HL-60 (cell line): Measurements from ENCODE around the gene GPR108.

ENCODE experiments used
- DNase-seq, 2 experiments: peaks; one replicate each; pipeline ENCODE4 v3.0.0-alpha.2; 2010 to 2020; ENCODE audit warnings: low read depth in 1 of 2, low spot score in 1 of 2
- H3K27ac ChIP-seq: fragments of 250-450 bp; sonication (Bioruptor Pico); replicated peaks from 2 replicates; pipeline ENCODE4 v1.5.1; 2020; ENCODE audit warnings: mild to moderate bottlenecking, moderate library complexity
- H3K27me3 ChIP-seq: fragments of 250-450 bp; sonication (Bioruptor Pico); 2 replicates; pipeline ENCODE4 v1.5.1; 2021; ENCODE audit warnings: mild to moderate bottlenecking, moderate library complexity; ENCODE audit not compliant: insufficient read depth, poor library complexity, severe bottlenecking
- H3K4me3 ChIP-seq: replicated peaks from 2 replicates; pipeline ENCODE4 v1.5.1; 2011; ENCODE audit warnings: mild to moderate bottlenecking, control low read depth, low read length; ENCODE audit not compliant: insufficient read depth
- GABPA ChIP-seq: IDR thresholded peaks from 2 replicates; pipeline ENCODE4 v1.6.1; 2012; ENCODE audit warnings: low read depth
- POLR2AphosphoS5 ChIP-seq: IDR thresholded peaks from 2 replicates; pipeline ENCODE4 v1.6.1; 2012; ENCODE audit warnings: low read depth
- SPI1 ChIP-seq: IDR thresholded peaks from 2 replicates; pipeline ENCODE4 v1.6.1; 2012; ENCODE audit warnings: low read depth, mild to moderate bottlenecking, borderline replicate concordance
- TF ChIP-seq, protein P1 (sequence below): IDR thresholded peaks from 2 replicates; pipeline ENCODE4 v1.6.1; 2012; ENCODE audit warnings: low read depth; ENCODE audit not compliant: insufficient replicate concordance
- TF ChIP-seq, protein P2 (sequence below): IDR thresholded peaks from one replicate; pipeline ENCODE4 v1.5.1; 2011; ENCODE audit warnings: low read length, control low read depth, inconsistent platforms; ENCODE audit not compliant: insufficient read depth

GPR108 gene

DNA sequence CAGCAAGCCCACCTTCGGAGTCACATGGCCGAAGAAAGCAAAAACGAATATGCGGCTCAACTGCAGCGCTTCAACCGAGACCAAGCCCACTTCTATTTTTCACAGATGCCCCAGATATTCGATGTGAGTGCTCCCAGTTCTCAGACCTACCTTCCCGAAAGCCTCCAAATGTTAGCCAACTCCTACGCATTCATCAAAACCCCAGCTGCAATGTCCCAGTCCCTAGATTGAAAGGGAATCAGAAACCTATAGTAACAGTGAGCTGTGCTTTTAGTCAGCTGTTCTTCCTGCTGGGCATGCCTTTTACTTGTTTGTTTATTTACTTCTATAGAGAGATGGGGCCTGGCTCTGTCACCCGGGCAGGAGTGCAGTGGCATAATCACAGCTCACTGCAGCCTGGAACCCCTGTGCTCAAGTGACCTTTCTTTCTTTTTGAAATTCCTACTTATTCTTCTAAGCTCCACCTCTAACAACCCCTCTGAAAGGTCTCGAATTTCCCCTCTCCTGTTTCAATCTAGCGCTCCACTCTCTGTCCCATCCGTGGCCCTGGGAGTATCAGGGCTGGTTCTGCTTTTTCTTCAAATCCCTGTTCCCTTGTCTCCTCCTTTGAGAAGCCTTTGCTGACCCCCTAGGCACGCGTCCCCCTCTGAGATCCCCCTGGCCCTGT is 6.5 kb upstream of the GPR108 start:
- TF ChIP-seq SPI1, result no peak
- no peak for TF ChIP-seq GABPA
- TF ChIP-seq, protein P1, sequence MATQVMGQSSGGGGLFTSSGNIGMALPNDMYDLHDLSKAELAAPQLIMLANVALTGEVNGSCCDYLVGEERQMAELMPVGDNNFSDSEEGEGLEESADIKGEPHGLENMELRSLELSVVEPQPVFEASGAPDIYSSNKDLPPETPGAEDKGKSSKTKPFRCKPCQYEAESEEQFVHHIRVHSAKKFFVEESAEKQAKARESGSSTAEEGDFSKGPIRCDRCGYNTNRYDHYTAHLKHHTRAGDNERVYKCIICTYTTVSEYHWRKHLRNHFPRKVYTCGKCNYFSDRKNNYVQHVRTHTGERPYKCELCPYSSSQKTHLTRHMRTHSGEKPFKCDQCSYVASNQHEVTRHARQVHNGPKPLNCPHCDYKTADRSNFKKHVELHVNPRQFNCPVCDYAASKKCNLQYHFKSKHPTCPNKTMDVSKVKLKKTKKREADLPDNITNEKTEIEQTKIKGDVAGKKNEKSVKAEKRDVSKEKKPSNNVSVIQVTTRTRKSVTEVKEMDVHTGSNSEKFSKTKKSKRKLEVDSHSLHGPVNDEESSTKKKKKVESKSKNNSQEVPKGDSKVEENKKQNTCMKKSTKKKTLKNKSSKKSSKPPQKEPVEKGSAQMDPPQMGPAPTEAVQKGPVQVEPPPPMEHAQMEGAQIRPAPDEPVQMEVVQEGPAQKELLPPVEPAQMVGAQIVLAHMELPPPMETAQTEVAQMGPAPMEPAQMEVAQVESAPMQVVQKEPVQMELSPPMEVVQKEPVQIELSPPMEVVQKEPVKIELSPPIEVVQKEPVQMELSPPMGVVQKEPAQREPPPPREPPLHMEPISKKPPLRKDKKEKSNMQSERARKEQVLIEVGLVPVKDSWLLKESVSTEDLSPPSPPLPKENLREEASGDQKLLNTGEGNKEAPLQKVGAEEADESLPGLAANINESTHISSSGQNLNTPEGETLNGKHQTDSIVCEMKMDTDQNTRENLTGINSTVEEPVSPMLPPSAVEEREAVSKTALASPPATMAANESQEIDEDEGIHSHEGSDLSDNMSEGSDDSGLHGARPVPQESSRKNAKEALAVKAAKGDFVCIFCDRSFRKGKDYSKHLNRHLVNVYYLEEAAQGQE, result no peak
- TF ChIP-seq POLR2AphosphoS5, result no peak
- TF ChIP-seq, protein P2, sequence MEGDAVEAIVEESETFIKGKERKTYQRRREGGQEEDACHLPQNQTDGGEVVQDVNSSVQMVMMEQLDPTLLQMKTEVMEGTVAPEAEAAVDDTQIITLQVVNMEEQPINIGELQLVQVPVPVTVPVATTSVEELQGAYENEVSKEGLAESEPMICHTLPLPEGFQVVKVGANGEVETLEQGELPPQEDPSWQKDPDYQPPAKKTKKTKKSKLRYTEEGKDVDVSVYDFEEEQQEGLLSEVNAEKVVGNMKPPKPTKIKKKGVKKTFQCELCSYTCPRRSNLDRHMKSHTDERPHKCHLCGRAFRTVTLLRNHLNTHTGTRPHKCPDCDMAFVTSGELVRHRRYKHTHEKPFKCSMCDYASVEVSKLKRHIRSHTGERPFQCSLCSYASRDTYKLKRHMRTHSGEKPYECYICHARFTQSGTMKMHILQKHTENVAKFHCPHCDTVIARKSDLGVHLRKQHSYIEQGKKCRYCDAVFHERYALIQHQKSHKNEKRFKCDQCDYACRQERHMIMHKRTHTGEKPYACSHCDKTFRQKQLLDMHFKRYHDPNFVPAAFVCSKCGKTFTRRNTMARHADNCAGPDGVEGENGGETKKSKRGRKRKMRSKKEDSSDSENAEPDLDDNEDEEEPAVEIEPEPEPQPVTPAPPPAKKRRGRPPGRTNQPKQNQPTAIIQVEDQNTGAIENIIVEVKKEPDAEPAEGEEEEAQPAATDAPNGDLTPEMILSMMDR, result no peak
- Histone ChIP-seq H3K27me3 (no peaks in the 10 kb centered on the region), H3K27ac (no peak overlapping the region), H3K4me3 (no peak overlapping the region)
- no peak for DNase-seq

GRCh38 chr19:6743066-6743465 is 5.7 kb upstream of the GPR108 start:
- Histone ChIP-seq H3K27me3 (no peaks in the 10 kb centered on the region), H3K4me3 (no peak overlapping the region), H3K27ac (no peak overlapping the region)
- TF ChIP-seq POLR2AphosphoS5, result no peak
- TF ChIP-seq, protein P2, result no peak
- no peak for TF ChIP-seq SPI1
- TF ChIP-seq GABPA, result no peak
- TF ChIP-seq, protein P1, result no peak
- DNase-seq, result no peak

DNA sequence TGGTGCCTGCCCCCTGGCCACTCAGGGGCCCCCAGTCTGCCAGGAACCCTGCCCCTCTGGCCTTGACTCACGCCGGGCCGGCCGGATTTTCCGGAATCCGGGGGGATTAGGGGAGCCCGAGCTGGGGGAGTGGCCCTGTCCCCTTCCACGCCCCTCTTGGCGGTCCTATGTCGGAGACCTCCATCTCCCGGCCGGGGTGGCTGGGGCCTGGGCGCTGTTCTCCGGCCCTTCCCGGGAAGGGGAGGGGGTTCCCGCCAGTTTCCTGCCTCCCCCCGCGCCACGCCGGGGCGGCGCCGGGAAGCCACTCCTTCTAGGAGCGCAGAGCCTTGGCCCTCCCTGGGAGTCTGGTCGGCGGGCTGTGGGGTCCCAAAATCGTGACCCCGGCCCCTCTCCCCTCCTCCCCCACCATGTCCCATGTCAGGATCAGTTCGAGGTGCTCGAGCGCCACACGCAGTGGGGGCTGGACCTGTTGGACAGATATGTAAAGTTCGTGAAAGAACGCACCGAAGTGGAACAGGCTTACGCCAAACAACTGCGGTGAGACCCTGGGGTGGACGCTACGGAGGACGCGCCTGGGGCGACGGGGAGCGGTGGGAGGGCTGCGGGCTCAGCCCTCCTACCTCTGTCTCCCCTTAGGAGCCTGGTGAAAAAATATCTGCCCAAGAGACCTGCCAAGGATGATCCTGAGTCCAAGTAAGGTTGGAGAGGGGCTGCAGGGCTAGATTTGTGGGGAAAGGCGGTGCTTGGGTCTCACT is 3.4 kb upstream of the GPR108 start:
- Histone ChIP-seq H3K27ac (no peak overlapping the region), H3K27me3 (no peaks in the 10 kb centered on the region), H3K4me3 (peak overlapping the region; percentile 56)
- no peak for DNase-seq
- TF ChIP-seq, protein P2, result no peak
- TF ChIP-seq, protein P1, result no peak
- TF ChIP-seq POLR2AphosphoS5 (no peak), GABPA (no peak), SPI1 (no peak)
